Measurements from ENCODE around the gene ZNG1F. TPM values are rescaled to one million over a fixed set of nuclear protein-coding genes. Genes with fewer than 3 reads are reported as not detected.
"Not testable (repeated sequence)": the region's sequence is repeated elsewhere in the genome, so short reads cannot be mapped to it uniquely, and the experiment has no call there.

Gene ZNG1F
- total and polyA plus RNA-seq, 10 donors: 5.7 to 47.4 (median 20.1) TPM

DNA sequence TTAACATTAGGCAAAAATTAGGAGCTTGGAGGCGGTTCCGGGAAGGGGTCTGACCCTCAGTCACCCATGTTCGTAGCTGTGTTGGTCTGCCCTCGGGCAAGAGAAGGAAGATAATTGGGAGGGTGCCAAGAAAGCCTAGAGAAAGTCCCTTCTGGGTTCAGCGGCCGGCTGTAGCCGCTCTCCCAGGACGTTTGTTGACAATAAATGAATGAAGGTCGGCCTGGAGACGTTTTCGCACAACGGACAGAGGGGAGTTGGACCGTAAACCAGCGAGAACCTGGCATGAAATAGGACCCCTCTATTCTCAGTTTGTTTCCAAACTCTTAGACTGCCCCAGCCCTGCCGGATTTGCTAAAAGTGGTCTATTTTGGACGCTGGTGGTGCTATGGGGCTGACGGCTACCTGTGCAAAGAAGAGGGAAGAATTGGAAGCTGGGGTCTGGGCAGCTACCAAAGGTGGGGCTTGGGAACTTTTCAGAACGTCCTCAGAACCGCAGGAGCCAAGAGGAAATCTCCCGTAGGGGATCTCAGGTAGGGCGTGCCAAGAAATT is 63.9 kb downstream of the ZNG1F start:
- no CpG with 5 or more reads among the region's 21 CpGs for WGBS, 5 donors
- H3K4me3 ChIP-seq; H3K4me1 ChIP-seq; DNase-seq; H3K36me3 ChIP-seq; H3K27ac ChIP-seq; intact Hi-C loops (cut with DNase I; ENCODE audit: low total_unique reads); H3K9me3 ChIP-seq: not testable (repeated sequence)
- peaks cover 0 to 25% (median 0%) of the 10 kb centered on the region in 7 donors for H3K27me3 ChIP-seq (replicated peaks in 1 of 7)

DNA sequence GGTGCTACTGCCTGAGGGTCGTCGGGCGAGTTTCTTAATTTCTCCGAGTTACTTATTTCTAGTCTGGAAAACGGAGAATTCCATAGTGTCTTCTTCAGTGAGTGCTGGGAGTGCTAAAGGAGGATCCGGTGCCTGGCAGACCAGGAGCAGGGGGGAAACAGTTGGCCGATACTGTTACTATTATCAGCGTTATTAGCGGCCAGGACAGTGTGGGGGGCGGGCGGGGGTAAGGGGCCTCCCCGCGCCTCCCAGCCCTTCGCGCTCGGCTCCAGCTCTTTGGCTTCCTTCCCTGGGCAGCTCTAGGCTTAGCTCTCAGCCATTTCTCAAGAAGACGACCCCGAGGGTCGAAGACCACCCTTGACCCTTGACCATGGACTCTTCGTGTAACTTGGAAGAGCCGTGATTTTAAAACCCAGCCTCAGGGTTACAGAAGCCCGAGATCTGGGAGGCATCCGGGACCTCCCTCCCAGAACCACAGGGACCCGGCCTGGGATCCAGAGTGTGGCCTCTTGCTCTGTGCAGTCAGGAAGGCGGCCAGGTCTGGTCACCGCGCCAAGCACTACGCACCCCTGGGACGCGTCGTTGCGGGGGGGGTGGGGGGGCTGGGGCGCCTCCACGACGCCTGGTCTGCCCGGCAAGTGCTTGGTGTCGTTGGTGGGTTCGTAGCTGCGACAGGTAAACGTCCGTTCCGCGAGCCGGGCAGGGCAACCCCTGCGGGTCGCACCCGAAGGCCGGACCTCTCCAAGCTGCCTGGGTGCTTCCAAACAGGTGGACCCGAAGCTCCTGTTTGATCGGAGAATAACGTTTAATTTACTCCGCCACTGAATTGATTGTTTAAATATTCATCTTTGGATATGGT is 64.6 kb downstream of the ZNG1F start:
- H3K9me3 ChIP-seq; intact Hi-C loops (cut with DNase I; ENCODE audit: low total_unique reads); H3K36me3 ChIP-seq; H3K4me3 ChIP-seq; H3K27ac ChIP-seq; H3K4me1 ChIP-seq: not testable (repeated sequence)
- DNase-seq: peak; percentile 36
- WGBS, 5 donors: 12 to 33% (median 27%) methylated on average over 7 to 35 of the region's 52 CpGs; no CpG with 5 or more reads in 1 of the 5 donors
- H3K27me3 ChIP-seq (replicated peaks in 1 of 7): peaks cover 0 to 27% (median 0%) of the 10 kb centered on the region in 7 donors

DNA sequence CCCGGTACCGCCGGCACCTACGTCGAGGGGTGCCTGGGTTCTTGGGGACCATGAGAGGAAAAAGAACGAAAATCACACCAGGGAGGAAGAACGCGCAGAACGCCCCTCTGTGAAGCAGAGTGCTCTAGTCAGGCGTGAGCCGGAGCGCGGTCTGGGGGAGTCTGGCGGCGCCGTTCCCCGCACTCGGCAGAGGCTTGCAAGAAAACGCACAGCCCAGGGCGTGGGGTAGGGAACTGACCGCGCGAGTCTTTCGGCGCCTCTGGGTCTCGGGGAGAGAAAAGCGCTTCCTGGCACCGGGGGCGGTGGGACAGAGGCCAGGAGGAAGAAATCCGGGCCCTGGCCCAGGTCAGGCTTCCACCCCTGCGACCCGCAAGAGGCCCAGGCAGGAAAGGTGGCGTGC is 65.3 kb downstream of the ZNG1F start:
- DNase-seq; H3K27ac ChIP-seq; H3K4me3 ChIP-seq; H3K4me1 ChIP-seq; intact Hi-C loops (cut with DNase I; ENCODE audit: low total_unique reads); H3K9me3 ChIP-seq; H3K36me3 ChIP-seq: not testable (repeated sequence)
- H3K27me3 ChIP-seq (replicated peaks in 1 of 7): peaks cover 0 to 31% (median 2%) of the 10 kb centered on the region in 7 donors
- WGBS, 5 donors: 5 to 9% (median 7%) methylated on average over 9 to 18 of the region's 33 CpGs; no CpG with 5 or more reads in 1 of the 5 donors

GRCh38 chr9:41123396-41123795 is 65.7 kb downstream of the ZNG1F start:
- H3K4me1 ChIP-seq; intact Hi-C loops (cut with DNase I; ENCODE audit: low total_unique reads); DNase-seq; H3K4me3 ChIP-seq; H3K27ac ChIP-seq; H3K36me3 ChIP-seq; H3K9me3 ChIP-seq: not testable (repeated sequence)
- WGBS, 5 donors: 9 to 15% methylated on average over 9 of the region's 32 CpGs; no CpG with 5 or more reads in 3 of the 5 donors
- H3K27me3 ChIP-seq (replicated peaks in 1 of 7): peaks cover 0 to 31% (median 2%) of the 10 kb centered on the region in 7 donors

- H3K36me3 ChIP-seq; H3K4me3 ChIP-seq; H3K9me3 ChIP-seq; intact Hi-C loops (cut with DNase I; ENCODE audit: low total_unique reads); H3K4me1 ChIP-seq; DNase-seq; H3K27ac ChIP-seq: not testable (repeated sequence)
- WGBS, 5 donors: 42 to 60% (median 53%) methylated on average over 1 to 4 of the region's 4 CpGs; no CpG with 5 or more reads in 2 of the 5 donors
- peaks cover 0 to 24% (median 2%) of the 10 kb centered on the region in 7 donors for H3K27me3 ChIP-seq (replicated peaks in 1 of 7)
Observed at GRCh38 chr9:41120696-41121095, 68.4 kb downstream of the ZNG1F start.

- intact Hi-C loops (cut with DNase I; ENCODE audit: low total_unique reads); H3K36me3 ChIP-seq; H3K9me3 ChIP-seq; H3K4me3 ChIP-seq; H3K27ac ChIP-seq; DNase-seq; H3K4me1 ChIP-seq: not testable (repeated sequence)
- peaks cover 0 to 23% (median 2%) of the 10 kb centered on the region in 7 donors for H3K27me3 ChIP-seq (replicated peaks in 1 of 7)
- WGBS, 5 donors: no CpG with 5 or more reads among the region's 5 CpGs
Observed at GRCh38 chr9:41119719-41120118, 69.4 kb downstream of the ZNG1F start.

GRCh38 chr9:41119311-41119710 is 69.8 kb downstream of the ZNG1F start:
- H3K4me1 ChIP-seq; H3K9me3 ChIP-seq; H3K27ac ChIP-seq; H3K4me3 ChIP-seq; DNase-seq; intact Hi-C loops (cut with DNase I; ENCODE audit: low total_unique reads); H3K36me3 ChIP-seq: not testable (repeated sequence)
- H3K27me3 ChIP-seq (replicated peaks in 1 of 7): peaks cover 0 to 20% (median 2%) of the 10 kb centered on the region in 7 donors
- 38 to 53% (median 43%) methylated on average over 7 of the region's 7 CpGs for WGBS, 5 donors

- H3K9me3 ChIP-seq; H3K4me1 ChIP-seq; DNase-seq; H3K27ac ChIP-seq; H3K36me3 ChIP-seq; H3K4me3 ChIP-seq; intact Hi-C loops (cut with DNase I; ENCODE audit: low total_unique reads): not testable (repeated sequence)
- WGBS, 5 donors: 40 to 65% (median 58%) methylated on average over 1 to 9 of the region's 14 CpGs; no CpG with 5 or more reads in 1 of the 5 donors
- peaks cover 0 to 21% (median 3%) of the 10 kb centered on the region in 7 donors for H3K27me3 ChIP-seq (replicated peaks in 1 of 7)
Observed at GRCh38 chr9:41113348-41113747, 75.8 kb downstream of the ZNG1F start.

GRCh38 chr9:41111414-41111813 is 77.7 kb downstream of the ZNG1F start:
- H3K27ac ChIP-seq; DNase-seq; intact Hi-C loops (cut with DNase I; ENCODE audit: low total_unique reads); H3K9me3 ChIP-seq; H3K36me3 ChIP-seq; H3K4me1 ChIP-seq; H3K4me3 ChIP-seq: not testable (repeated sequence)
- WGBS, 5 donors: 75 to 84% (median 81%) methylated on average over 11 to 12 of the region's 12 CpGs
- peaks cover 0 to 36% (median 11%) of the 10 kb centered on the region in 7 donors for H3K27me3 ChIP-seq (replicated peaks in 1 of 7)

- H3K4me1 ChIP-seq; intact Hi-C loops (cut with DNase I; ENCODE audit: low total_unique reads); H3K27ac ChIP-seq; H3K4me3 ChIP-seq; H3K36me3 ChIP-seq; H3K9me3 ChIP-seq: not testable (repeated sequence)
- peaks cover 0 to 37% (median 11%) of the 10 kb centered on the region in 7 donors for H3K27me3 ChIP-seq (replicated peaks in 1 of 7)
- DNase-seq: peak; percentile 69
- 38 to 48% (median 43%) methylated on average over 7 to 10 of the region's 10 CpGs for WGBS, 5 donors
Observed at GRCh38 chr9:41110913-41111312, 78.2 kb downstream of the ZNG1F start.

DNA sequence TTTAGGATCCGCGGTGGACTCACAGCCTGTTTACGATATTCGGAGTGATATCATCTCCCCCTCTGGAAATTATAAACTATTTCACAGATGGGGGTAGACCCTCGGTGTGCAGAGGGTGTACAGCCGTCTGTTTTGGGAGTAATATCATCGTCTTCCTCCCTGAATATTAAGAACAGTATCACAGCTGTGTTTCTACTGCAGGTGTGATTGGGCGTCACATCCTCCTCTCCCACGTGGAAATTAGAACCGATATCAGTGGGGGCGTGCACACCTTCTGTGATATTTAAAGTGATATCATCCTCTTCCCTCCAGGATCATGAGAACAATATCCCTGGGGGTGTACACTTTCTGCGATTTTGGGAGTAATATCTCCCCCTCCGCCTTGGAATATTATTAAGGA is 79.9 kb downstream of the ZNG1F start:
- H3K36me3 ChIP-seq; H3K4me1 ChIP-seq; H3K27ac ChIP-seq; DNase-seq; intact Hi-C loops (cut with DNase I; ENCODE audit: low total_unique reads); H3K9me3 ChIP-seq; H3K4me3 ChIP-seq: not testable (repeated sequence)
- H3K27me3 ChIP-seq (replicated peaks in 1 of 7): peaks cover 0 to 46% (median 14%) of the 10 kb centered on the region in 7 donors
- 22 to 37% (median 29%) methylated on average over 4 to 7 of the region's 13 CpGs for WGBS, 5 donors
